T1000 (cell line): Measurements from ENCODE around the gene ZNF750.

Experiments used
- DNase-seq: peaks from one replicate; lab custom pipeline; 2025; ENCODE audit warnings: mixed read lengths; lab: John Stamatoyannopoulos, UW

Gene ZNF750

DNA sequence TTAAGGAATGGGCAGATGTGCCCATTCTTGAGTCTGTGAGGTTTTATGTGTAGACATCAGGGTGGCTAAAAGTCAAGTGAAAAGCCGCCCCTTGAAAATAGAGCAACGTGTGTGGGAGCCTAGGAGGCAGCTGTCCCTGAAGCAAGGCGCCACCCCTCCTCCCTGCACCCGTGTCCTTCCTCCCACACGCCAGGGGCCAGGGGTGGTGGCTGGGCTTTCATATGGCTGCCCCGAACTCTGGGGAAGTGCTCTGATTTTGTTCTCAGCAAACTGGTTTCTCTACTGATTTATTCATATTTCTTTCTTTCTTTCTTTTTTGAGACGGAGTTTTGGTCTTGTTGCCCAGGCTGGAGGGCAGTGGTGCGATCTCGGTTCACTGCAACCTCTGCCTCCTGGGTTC is 4.7 kb downstream of the ZNF750 start:
- no peak for DNase-seq

DNA sequence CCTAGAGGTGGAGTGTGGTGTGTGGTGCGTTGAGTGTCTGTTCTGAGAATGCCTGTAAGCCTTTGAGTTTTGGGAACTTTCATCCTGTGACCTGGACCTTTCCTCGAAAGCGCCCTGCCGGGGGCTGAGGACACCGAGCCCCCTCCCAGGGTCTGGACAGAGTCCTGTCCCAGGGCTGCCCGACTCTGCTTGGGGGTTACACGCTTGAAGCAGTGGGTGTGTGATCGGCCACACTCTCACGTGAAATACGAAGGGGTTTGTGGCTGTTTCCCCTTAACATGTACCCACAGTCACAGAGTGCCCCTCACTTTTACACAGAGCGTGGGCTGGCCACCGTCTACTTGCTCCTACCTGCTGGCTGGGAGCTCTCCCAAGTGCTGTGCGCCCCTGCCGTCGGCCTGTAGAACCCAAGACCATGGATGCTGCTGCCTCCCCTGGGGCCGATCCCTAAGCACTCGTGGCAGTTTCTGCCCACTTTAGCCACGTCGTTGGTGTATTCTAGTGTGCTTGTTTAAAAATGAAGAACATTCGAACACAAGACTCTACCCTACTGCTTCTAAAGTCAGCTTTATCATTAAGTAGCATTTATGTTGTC is 6.8 kb downstream of the ZNF750 start:
- DNase-seq, result no peak

DNA sequence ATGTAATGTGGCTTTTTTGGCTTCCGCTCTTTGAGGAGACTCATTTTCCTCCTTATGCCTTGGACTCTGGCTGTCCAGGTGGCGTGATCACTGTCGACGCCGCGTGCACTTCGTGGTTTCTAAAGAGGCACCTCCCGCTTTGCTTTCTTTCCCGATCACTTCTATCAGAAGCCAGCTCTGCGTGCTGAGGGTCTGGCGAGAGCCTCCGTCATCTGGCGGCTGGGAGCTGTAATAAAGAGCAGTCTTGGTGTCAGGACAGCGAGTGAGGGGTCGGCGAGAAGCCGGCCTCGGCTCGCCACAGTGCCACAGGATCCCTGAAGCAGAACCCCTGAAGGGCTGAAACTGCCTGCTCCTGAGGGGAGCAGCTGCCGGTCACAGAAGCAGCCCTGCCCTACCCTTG is 7.4 kb downstream of the ZNF750 start:
- DNase-seq, result no peak

DNA sequence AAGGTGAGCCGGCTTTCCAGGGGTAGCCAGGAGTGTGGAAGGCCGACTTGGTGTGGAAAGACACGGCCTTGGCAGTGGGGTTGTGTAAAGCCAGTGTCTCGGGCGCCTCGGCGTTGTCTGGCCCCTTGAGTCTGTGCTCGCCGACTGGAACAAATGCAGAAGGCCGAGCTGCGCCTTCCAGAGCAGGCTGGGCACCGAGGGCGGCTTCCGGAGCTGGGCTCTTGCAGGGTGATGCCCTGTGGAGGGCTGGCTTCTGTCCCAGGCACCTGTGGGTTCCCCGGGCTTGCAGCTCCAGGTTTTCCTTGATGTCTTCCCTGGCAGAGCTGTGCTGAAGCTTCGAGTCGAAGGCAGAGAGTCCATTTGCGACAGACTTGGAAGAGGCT is 8.0 kb downstream of the ZNF750 start:
- no peak for DNase-seq

DNA sequence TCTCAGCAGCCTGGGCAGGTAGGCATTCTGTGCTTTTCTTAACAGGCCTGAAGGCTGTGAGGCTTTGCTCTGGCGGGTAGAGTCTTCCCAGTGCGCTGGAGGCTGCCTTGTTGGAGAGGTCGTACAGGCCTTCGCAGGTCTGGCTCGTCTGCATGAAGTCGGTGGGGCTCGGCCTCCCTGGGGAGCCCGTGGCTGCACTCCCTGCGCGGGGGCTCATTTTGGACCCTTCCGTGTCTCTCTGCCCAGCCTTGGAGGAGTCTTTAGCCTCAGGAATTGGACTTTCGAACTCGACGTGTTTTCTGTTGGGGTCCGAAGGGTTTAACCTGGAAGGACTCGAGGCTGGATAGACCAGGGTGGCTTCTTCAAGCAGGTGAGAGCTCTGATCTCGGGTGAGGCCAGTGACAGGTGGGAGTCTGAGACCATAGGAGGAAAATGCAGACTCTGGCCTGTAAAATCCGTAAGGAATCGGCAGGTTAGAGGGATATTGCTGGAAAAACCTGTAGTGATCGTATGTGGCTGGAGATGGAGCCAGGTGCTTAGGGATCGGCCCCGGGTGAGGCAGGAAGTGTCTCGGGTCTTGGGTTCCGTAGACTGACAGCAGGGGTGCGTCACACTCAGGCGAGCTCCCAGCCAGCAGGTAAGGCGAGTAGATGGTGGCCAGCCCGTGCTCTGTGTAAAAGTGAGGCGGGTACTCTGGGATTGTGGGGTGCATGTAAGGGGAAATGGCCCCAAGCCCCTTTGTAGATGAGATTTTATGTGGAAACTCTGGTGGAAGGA is 8.6 kb downstream of the ZNF750 start:
- DNase-seq, result no peak

DNA sequence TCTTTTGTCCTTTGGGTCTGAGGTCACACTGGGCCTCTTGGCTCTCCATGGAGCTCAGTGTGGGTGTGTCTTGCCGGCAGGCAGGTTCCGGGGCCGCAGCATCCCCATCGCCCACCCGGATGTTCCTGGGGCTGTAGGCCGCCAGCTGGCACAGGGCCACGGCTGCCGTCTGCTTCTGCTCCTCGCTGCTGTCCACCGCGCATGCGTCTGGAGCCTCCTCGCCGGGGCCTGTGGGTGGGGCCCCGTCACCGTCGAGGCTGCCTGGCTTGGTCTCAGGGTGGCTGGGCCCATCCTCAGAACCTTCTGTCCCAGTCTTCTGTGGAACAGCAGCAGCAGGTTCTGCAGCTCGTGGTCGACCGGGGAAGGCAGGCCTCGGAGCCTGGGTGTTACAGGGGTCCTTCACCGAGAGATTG is 9.6 kb downstream of the ZNF750 start:
- no peak for DNase-seq

DNA sequence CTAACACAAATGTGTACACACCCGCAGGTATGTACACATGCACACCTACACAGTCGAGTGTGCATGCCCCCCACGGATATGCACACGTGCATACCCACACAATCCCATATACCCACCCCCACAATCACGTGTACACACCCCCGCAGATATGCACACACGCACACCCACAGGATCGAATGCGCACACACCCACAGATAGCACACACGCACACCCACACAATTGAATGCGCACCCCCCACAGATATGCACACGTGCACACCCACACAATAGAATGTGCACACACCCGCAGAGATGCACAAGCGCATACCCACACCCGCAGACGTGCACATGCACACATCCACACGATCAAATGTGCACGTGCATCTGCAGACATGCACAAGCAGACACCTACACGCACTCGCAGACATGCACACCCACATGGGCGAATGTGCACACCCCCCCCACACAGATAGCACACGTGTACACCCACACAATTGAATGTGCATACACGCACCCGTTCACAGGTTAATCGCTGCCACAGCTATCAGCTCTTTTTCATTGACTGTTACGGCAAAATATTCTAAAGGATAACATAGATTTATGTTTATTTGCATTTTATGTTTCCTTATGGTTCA is 10.8 kb downstream of the ZNF750 start:
- DNase-seq, result no peak

DNA sequence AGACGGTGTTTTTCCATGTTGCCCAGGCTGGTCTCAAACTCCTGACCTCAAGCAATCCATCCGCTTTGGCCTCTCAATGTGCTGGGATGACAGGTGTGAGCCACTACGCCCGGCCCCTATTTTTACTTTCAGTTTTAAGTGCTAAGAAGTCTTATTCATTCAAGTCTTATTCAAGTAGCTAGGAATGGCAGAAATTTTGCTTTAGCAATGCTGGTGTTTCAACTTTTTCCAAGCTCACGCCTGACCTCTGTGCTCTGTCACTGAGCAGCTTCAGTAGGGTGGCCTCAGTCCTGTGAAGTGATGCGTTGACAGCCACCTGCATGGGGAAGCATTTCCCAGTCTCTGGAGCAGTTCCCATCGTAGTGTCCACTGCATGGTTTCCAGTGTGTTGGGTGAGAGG is 12.9 kb downstream of the ZNF750 start:
- no peak for DNase-seq

DNA sequence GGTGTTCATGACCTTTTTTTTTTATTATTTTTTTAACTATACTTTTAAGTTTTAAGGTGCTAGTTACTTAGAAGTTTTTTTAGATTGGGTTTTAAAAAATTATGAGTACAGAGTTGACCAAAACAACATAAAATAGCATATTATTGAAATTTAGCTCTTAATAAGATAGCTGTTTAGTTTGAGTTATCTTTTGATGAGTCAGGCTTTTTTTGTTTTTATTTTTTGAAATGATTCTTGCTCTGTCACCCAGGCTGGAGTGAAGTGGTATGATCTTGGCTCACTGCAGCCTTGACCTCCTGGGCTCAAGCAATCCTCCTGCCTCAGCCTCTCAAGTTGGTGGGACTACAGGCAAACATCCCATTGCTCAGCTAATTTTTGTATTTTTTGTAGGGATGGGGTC is 13.6 kb downstream of the ZNF750 start:
- DNase-seq, result no peak

DNA sequence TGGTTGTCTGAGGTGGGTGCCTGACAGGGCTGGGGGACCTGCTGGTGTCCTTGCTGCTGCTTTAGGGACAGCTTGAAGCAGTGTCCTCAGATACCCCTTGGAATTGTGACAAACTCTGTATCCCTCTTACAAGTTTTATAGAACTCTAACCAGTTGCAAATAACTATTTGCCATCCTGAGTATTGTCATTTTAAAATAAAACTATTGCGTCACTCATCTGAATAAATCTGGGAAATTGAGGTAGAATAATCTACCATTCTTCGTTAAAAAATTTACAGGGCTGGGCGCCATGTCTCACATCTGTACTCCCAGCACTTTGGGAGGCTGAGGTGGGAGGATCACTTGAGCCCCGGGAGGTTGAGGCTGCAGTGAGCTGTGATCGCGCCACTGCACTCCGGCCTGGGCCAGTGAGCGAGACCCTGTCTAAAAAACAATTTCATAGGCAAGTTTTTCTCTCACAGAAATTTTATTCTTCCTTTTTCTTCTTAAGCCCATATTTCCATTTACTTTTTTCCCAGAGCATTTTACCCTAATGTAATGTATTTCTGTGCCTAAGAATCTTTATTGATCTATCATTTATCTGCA is 14.2 kb downstream of the ZNF750 start:
- DNase-seq, result no peak

DNA sequence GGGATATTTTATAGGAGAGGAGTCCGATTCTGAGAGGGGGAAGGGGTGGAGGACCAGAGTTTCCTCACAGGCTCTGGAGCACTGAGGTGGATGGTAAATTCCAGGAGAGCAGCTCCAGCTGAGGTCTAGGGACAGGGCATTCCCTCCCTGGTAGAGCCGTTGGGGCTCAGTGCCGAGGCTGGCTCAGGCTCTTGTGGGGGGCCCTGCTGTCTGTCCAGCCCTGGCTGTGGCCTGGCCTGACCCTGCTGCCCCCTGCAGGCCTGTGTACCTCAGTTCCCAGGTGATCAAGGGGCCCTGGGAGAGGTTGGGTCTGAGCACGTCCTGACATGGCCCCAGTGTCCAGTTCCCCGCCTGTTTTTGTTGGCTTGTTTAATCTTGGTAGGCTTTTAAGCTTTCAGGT is 16.8 kb downstream of the ZNF750 start:
- DNase-seq, result no peak

DNA sequence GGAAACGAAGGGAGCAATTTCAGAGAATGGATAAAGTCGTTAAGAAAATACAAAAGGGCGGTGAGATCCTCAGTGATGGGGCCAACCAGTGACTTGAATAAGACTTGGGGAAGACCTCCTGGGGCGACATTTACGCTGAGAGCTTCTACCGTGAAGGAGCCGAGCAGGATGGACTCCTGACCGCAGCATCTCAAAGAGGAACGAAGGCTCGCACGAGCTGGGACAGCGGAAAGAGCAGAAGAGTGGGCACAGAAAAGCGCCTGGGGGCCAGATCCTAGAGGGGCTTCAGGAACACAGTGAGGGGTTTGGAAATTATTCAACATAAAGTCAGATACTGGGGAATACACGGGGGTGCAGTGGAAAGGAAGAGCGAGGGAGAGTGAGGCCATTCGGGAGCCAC is 17.5 kb downstream of the ZNF750 start:
- DNase-seq, result no peak

DNA sequence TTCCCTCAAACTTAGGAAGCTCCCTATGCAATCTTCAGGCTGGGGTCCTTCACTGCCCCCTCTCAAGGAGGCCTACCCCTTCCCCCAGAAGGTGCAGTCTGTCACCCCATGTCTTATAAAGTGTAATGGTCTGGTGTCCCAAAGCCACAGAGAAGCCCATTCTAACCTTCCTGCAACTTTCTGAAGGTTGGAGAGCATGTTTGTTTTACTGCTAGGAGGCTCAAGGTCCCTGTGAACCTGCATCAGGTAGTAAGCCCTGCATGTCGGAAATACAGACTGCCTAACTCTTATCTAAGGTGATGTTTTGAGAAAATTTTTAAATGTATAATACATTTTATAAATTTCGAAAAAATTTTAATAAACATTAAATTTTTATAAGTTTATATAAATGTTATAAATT is 18.3 kb downstream of the ZNF750 start:
- DNase-seq, result no peak

DNA sequence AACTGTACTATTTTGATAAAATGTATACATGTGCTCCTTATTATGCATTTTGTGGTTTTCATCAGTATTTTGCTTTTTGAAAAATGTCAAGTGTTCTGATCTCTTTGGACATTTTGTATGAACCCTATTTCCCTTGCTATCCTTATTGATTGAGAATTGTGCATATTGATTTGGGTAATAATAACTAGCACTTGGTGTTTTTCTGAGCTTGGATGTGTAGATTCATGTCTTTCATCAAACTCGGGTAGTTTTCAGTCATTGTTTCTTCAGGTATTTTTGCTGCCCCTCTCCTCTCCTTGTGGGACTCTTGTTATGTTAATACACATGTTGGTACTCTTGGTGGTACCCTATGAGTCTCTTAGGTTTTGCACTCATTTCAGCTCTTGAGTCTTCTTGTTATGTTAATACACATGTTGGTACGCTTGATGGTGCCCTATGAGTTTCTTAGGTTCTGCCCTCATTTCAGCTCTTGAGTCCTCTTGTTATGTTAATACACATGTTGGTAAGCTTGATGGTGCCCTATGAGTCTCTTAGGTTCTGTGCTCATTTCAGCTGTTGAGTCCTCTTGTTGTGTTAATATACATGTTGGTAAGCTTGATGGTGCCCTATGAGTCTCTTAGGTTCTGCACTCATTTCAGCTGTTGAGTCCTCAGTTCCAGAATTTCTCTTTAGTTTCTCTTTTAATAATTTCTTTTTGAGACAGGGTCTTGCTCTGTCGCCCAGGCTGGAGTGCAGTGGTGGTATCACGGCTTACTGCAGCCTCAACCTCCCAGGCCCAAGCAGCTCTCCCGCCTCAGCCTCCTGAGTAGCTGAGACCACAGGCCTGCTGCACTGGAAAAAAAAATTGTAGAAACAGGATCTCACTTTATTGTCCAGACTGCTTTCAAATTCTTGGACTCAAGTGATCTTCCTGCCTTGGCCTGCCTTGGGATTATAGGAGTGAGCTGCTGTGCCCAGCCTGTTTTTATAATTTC is 19.3 kb downstream of the ZNF750 start:
- DNase-seq, result no peak

DNA sequence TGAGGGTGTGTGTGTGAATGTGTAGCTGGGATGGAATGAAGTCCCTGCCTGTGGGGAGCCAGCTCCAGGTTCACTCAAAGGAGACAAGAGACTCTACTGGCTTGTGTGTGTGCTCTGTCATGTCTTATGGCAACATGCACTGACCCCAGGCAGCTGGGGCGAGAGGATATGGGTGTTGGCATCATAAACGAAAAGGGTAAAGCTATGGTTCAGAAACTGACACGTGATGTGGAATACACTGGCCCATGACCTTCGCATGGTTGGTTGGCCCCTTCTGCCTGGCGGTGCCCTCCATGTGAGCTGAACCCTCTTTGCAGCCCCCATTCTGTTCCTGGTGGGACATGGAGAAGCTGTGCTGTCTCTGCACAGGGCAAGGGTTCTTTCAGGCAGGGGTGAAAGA is 21.9 kb downstream of the ZNF750 start:
- DNase-seq, result no peak

DNA sequence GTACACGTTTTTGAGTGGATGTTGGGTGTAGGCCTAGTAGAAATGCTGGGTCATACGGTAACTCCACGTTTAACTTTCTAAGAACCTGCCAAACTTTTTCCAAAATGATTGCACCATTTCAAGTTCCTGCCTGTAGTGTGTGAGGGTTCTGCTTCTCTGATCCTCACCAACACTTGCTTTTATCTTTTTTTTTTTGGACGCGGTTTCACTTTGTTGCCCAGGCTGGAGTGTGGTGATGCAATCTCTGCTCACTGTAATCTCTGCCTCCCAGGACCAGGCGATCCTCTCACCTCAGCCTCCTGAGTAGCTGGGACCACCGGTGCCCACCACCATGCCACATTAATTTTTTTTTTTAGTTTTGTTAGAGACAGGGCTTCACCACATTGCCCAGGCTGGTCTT is 23.5 kb downstream of the ZNF750 start:
- no peak for DNase-seq

DNA sequence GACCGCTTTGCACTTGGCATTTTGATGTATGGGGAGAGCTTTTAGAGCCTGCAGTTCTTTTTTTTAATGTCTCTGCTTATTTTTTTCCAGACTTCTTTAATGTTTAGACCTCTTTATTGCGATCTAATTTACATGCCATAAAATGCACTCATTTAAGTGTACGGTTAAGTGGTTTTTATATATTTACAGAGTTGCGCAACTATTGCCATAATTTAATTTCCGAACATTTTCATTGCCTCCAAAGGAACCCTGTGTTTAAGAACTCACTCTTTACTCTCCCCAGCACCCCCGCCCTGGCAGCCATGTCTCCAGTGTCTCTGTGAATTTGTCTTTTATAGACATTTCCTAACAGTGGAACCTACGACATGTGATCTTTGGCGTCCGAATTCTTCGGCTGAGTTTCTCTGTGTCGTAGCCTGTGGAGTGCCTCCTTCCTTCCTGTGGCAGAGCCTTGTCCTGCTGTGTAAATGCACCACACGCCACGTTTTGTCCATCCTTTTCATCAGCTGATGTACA is 24.0 kb downstream of the ZNF750 start:
- no peak for DNase-seq

DNA sequence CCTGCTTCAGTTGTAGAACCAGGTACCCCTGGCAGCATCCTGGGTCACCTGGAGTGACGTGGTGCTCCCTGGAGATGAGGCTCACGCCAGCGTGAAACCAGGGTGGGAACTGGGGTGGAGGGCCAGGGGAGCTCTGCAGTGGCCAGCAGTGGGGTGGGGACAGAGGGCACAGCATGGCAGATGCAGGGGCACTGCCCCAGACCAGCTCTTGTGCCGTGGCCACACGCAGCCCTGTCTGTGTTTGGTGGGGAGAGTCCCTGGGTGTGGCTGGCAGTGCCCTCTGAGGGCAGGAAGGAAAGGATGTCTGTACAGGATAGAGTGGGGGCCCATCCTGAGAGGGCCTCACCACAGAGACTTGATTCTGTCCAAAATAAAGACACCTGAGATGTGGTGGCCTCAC is 24.5 kb downstream of the ZNF750 start:
- DNase-seq, result no peak

DNA sequence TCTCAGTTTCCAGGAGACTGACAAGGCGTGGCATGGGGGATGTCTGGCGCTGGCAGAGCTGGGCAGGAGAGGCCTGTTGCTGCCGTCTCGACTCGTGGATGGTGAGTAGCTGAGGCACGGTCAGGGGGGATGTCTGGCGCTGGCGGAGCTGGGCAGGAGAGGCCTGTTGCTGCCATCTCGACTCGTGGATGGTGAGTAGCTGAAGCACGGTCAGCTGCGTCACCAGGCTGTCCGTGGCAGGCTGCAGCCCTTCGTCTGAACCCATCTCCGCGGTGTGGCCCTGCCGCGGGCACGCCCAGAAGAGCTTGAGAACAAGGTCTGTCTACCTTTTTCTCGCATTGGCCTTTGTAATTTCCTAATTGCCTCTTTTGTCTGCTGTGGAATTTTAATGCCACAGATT is 25.0 kb downstream of the ZNF750 start:
- DNase-seq, result no peak

DNA sequence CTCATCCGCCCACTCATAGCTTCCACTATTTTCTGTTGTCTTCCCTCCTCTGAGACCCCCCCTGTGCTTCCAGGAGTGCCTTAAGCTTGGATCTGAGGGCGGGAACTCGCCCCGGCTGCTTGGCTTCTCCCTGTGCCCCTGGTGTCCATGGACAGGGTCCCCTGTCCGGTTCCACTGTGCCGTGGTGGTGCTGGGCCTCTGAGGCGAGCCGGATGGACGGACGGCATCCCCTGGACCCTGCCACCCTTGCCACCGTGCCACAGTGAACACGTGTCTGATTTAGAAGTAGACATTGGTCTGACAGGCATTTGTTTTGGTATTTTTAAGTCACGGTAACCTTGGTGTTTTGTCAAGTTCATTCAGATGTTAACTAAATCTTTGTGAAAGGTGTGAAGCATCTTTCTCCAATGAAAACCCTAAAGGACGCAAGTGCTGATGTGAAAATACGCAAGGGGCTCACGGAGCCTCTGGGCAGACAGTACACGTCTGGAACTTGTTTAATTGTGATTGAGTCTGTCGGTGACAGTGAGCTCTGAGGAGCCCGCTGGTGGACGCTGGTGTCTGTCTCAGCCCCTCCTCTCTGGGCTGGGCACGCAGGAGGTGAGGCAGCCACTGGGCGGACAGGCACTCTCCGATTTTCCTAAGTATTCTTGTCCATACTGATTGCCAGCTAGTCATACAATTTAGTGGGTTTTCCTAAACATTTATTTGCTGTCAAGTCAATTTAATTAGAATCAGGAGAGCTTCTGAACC is 26.3 kb downstream of the ZNF750 start:
- DNase-seq, result no peak

DNA sequence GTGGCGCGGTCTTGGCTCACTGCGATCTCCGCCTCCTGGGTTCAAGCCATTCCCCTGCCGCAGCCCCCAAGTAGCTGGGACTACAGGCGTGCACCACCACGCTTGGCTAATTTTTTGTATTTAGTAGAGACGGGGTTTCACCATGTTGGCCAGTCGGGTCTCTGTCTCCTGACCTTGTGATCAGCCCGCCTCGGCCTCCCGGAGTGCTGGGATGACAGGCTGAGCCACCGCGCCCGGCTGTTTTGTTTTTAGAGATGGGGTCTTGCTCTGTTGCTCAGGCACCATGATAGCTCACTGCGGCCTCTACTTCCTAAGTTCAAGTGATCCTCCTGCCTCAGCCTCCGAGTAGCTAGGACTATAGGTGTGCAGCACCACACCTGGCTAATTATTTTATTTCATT is 27.2 kb downstream of the ZNF750 start:
- no peak for DNase-seq
